Measurements from ENCODE around the gene BARX1. TPM values are rescaled to one million over a fixed set of nuclear protein-coding genes. Genes with fewer than 3 reads are reported as not detected.
"Not testable (repeated sequence)": the region's sequence is repeated elsewhere in the genome, so short reads cannot be mapped to it uniquely, and the experiment has no call there.

BARX1 gene
- total RNA-seq, 1 donor from 2014 or later = not detected

GRCh38 chr9:93963969-93964368, 8.8 kb upstream of the BARX1 start:
- no peak for DNase-seq (ENCODE audit: low read depth)
- H3K27me3 ChIP-seq (ENCODE audit: control insufficient read depth, insufficient read depth, low read length) = peaks cover 39% of the 10 kb centered on the region
- H3K36me3 ChIP-seq (ENCODE audit: control insufficient read depth, insufficient read depth, low read length) = no peaks in the 10 kb centered on the region
- no peak overlapping the region for H3K4me3 ChIP-seq (ENCODE audit: low read depth, low read length)
- TF ChIP-seq, protein P1, sequence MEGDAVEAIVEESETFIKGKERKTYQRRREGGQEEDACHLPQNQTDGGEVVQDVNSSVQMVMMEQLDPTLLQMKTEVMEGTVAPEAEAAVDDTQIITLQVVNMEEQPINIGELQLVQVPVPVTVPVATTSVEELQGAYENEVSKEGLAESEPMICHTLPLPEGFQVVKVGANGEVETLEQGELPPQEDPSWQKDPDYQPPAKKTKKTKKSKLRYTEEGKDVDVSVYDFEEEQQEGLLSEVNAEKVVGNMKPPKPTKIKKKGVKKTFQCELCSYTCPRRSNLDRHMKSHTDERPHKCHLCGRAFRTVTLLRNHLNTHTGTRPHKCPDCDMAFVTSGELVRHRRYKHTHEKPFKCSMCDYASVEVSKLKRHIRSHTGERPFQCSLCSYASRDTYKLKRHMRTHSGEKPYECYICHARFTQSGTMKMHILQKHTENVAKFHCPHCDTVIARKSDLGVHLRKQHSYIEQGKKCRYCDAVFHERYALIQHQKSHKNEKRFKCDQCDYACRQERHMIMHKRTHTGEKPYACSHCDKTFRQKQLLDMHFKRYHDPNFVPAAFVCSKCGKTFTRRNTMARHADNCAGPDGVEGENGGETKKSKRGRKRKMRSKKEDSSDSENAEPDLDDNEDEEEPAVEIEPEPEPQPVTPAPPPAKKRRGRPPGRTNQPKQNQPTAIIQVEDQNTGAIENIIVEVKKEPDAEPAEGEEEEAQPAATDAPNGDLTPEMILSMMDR (IDR thresholded peaks at IDR 0.05; ENCODE audit: insufficient read depth, low read length, poor library complexity, severe bottlenecking) = no peak

- not testable (repeated sequence) for H3K36me3 ChIP-seq (ENCODE audit: control insufficient read depth, insufficient read depth, low read length); H3K4me3 ChIP-seq (ENCODE audit: low read depth, low read length); DNase-seq (ENCODE audit: low read depth)
- peaks cover 44% of the 10 kb centered on the region for H3K27me3 ChIP-seq (ENCODE audit: control insufficient read depth, insufficient read depth, low read length)
These were observed 8.3 kb upstream of the BARX1 start for GRCh38 chr9:93963489-93963888.

DNA sequence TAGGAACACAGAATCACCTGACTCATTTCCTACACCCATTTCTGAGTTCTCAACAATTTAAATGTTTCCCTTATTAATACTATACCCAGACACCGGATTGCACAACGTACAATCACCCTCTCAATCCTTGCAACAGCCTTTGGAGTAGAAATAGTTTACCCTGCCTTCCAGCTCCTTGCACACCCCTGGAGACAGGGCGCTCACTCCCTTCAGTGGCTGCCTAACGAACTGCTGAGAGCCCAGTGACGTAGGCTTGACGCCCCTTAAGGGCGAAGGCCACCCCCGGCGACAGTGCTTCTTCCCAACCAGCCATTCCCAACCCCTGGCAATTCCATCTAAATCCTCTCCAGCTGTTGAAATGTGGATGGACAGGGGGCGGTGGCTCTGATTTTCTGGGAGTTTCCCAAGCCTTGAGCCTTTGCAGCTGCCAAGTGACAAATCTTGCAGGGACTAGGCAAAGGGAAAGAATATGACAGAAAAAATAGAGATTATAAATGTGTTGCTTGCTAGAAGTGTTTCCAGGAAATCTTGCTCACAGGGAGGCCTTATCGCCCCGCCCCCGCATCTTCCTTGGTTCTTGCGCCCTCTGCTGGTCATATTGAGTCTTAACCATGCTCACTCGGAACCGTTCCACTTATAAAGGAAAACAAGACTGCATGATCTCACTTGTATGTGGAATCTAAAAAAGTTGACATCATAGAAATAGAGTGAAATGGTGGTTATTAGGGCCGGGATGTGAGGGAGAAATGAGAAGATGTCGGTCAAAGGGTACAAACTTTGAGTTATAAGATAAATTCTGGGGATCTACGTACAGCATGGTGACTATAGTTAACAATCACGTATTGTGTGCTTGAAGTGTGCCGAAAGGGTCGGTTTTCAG, 7.6 kb upstream of the BARX1 start:
- Histone ChIP-seq H3K27me3 (ENCODE audit: control insufficient read depth, insufficient read depth, low read length) (peaks cover 51% of the 10 kb centered on the region), H3K36me3 (ENCODE audit: control insufficient read depth, insufficient read depth, low read length) (no peaks in the 10 kb centered on the region), H3K4me3 (ENCODE audit: low read depth, low read length) (no peak overlapping the region)
- peak; percentile 29 for DNase-seq (ENCODE audit: low read depth)
- TF ChIP-seq, protein P1 (IDR thresholded peaks at IDR 0.05; ENCODE audit: insufficient read depth, low read length, poor library complexity, severe bottlenecking) = peak; percentile 79

DNA sequence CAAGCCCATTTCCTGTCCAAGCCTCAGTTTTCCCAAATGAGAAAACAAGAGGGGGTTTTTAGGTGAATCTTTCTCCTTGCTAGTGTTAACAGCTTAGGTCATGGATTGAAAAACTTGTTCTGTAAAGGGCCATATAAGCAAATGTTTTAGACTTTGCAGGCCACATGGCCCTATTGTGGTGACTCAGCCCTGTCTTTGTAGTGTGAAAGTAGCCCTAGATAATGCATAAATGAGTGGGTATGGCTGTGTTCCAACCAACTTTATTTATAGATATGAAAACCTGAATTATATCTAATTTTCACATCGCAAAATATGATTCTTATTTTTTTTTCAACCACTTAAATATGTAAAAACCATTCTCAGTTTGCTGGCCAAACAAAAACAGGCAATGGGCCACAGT, 6.9 kb upstream of the BARX1 start:
- peaks cover 59% of the 10 kb centered on the region for H3K27me3 ChIP-seq (ENCODE audit: control insufficient read depth, insufficient read depth, low read length)
- no peaks in the 10 kb centered on the region for H3K36me3 ChIP-seq (ENCODE audit: control insufficient read depth, insufficient read depth, low read length)

DNA sequence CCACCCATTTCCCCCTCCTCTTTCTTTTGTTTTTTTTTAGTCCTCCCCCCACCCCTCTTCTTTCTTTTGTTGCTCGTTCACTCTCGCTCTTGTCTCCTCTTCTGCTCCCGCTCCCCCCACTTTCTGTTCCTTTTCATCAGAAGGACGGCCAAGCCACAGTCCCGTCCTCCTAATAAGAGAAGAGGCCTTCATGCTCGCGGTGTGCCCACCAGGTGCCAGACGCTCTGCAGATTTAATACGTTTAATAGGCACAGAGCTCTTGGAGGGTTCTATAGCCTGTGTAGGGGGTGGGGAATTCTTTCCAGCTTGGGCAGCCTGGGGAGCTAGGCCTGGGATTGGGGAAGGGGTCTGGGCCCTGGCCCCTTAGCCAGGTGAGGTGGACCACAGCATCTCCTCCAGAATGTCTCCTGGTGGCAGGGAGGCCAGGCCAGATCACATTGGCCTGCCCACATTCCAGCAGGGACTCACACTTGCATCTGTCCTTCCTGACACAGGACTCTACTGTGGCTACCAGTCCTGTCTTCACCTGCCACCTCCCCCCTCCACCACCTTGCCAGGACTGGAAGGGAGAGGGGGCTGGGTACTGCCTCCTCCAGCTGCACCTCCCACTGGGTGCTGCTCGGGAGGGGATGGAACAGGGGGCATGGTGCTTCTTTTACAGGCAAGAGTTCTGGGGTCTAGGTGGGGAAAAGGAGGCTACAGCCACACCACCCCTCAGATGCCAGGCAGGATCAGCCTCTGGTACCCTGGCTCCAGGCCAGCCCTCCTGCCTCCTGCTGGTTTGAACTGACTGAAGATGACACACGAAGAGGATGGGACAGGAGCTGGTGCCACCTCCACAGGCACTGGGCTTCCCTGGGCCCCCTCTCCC, 6.1 kb upstream of the BARX1 start:
- H3K36me3 ChIP-seq (ENCODE audit: control insufficient read depth, insufficient read depth, low read length) = no peaks in the 10 kb centered on the region
- DNase-seq (ENCODE audit: low read depth) = no peak
- H3K4me3 ChIP-seq (ENCODE audit: low read depth, low read length) = no peak overlapping the region
- TF ChIP-seq, protein P1 (IDR thresholded peaks at IDR 0.05; ENCODE audit: insufficient read depth, low read length, poor library complexity, severe bottlenecking) = no peak
- H3K27me3 ChIP-seq (ENCODE audit: control insufficient read depth, insufficient read depth, low read length) = peaks cover 66% of the 10 kb centered on the region

More for the DNA sequence above, 6.9 kb upstream of the BARX1 start:
- no peak for DNase-seq (ENCODE audit: low read depth)
- TF ChIP-seq, protein P1 (IDR thresholded peaks at IDR 0.05; ENCODE audit: insufficient read depth, low read length, poor library complexity, severe bottlenecking) = no peak
- no peak overlapping the region for H3K4me3 ChIP-seq (ENCODE audit: low read depth, low read length)

Data from kidney epithelial cell (primary cell).